ENCODE data around the gene AJM1. TPM values are rescaled to one million over a fixed set of nuclear protein-coding genes. Genes with fewer than 3 reads are reported as not detected.

The AJM1 gene
- total RNA-seq, 1 experiment from 2014 or later: 7.2 TPM

DNA sequence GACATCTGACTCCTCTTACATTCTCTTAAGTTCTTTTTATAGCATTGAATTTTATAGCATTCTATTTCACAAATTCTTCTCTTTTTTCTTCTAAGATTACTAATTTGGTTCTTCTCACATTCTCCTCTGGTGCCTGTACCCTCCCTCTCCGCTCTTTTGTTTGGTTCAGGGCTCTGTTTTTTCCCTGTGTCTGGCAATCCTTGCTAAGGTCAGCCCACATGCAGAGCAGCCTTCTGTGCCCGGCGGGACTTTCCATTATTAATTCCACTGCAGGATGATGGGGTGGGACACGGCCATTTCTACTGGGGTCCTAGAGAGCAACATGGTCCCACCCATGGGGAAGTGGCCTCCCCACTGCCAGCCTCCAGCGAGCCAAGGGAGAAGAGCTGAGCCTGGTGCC is 34.2 kb downstream of the AJM1 start:
- BruUV-seq (replicated peaks): no TSS peak
- H3K4me1 ChIP-seq (ENCODE audit: control insufficient read depth, insufficient read depth, low read length): peaks cover 2% of the 10 kb centered on the region
- in situ Hi-C loops (cut with HindIII; ENCODE audit: low pct_unique_long_range_greater_than_20kb, low sequenced_read_pairs): no loop called here
- H3K27me3 ChIP-seq (ENCODE audit: control insufficient read depth, insufficient read depth, low read length): no peaks in the 10 kb centered on the region
- ATAC-seq (no peak), DNase-seq (ENCODE audit: low read depth, low spot score) (no peak)
- H3K9me3 ChIP-seq (ENCODE audit: control insufficient read depth, insufficient read depth, low read depth, low read length): peaks cover 6% of the 10 kb centered on the region; the same call in 1 of the 2 replicates
- no peak overlapping the region for H3K4me3 ChIP-seq (ENCODE audit: low read depth in 2 of 2, low read length in 2 of 2)
- CTCF ChIA-PET: no interaction called here
- H3K27ac ChIP-seq (ENCODE audit: low read length): no peak overlapping the region
- intact Hi-C loops (cut with micrococcal nuclease; ENCODE audit: unreplicated experiment): no loop called here
- H3K36me3 ChIP-seq (ENCODE audit: control insufficient read depth, insufficient read depth, low read length): no peaks in the 10 kb centered on the region
- POLR2A ChIA-PET: no interaction called here
- TF ChIP-seq TCF7L2 (IDR thresholded peaks at IDR 0.05; ENCODE audit: low read depth, low read length): no peak
- no peak for TF ChIP-seq SIN3A (IDR thresholded peaks at IDR 0.05; ENCODE audit: borderline replicate concordance, insufficient read depth, low read depth, low read length)
- TF ChIP-seq, protein P1, sequence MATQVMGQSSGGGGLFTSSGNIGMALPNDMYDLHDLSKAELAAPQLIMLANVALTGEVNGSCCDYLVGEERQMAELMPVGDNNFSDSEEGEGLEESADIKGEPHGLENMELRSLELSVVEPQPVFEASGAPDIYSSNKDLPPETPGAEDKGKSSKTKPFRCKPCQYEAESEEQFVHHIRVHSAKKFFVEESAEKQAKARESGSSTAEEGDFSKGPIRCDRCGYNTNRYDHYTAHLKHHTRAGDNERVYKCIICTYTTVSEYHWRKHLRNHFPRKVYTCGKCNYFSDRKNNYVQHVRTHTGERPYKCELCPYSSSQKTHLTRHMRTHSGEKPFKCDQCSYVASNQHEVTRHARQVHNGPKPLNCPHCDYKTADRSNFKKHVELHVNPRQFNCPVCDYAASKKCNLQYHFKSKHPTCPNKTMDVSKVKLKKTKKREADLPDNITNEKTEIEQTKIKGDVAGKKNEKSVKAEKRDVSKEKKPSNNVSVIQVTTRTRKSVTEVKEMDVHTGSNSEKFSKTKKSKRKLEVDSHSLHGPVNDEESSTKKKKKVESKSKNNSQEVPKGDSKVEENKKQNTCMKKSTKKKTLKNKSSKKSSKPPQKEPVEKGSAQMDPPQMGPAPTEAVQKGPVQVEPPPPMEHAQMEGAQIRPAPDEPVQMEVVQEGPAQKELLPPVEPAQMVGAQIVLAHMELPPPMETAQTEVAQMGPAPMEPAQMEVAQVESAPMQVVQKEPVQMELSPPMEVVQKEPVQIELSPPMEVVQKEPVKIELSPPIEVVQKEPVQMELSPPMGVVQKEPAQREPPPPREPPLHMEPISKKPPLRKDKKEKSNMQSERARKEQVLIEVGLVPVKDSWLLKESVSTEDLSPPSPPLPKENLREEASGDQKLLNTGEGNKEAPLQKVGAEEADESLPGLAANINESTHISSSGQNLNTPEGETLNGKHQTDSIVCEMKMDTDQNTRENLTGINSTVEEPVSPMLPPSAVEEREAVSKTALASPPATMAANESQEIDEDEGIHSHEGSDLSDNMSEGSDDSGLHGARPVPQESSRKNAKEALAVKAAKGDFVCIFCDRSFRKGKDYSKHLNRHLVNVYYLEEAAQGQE (IDR thresholded peaks at IDR 0.05; ENCODE audit: insufficient read depth in 1 of 2, low read depth in 2 of 2, low read length in 1 of 2): no peak
- TF ChIP-seq POLR2AphosphoS5 (IDR thresholded peaks at IDR 0.05; ENCODE audit: low read depth, low read length): no peak
- TF ChIP-seq, protein P2, sequence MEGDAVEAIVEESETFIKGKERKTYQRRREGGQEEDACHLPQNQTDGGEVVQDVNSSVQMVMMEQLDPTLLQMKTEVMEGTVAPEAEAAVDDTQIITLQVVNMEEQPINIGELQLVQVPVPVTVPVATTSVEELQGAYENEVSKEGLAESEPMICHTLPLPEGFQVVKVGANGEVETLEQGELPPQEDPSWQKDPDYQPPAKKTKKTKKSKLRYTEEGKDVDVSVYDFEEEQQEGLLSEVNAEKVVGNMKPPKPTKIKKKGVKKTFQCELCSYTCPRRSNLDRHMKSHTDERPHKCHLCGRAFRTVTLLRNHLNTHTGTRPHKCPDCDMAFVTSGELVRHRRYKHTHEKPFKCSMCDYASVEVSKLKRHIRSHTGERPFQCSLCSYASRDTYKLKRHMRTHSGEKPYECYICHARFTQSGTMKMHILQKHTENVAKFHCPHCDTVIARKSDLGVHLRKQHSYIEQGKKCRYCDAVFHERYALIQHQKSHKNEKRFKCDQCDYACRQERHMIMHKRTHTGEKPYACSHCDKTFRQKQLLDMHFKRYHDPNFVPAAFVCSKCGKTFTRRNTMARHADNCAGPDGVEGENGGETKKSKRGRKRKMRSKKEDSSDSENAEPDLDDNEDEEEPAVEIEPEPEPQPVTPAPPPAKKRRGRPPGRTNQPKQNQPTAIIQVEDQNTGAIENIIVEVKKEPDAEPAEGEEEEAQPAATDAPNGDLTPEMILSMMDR (IDR thresholded peaks at IDR 0.05): no peak

DNA sequence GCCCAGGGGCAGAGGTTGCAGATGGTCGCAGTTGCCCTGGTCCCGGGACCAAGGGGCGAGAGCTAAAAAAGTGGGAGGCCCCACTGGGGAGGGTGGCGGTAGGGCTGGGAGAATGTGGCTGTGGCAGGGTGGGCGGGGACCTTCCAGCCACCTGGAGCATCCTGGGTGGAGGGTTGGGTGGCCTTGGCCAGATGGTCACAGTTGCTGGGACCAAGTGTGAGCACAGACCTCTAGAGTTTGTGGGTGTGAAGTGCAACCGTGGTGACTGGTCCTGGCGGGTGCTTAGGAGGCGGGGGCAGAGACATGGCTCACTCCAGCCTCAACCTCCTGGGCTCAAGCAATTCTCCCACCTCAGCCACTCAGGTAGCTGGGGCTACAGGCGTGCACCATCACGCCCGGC is 38.4 kb downstream of the AJM1 start:
- Histone ChIP-seq H3K4me3 (ENCODE audit: low read depth in 2 of 2, low read length in 2 of 2) (no peak overlapping the region), H3K27ac (ENCODE audit: low read length) (no peak overlapping the region), H3K9me3 (ENCODE audit: control insufficient read depth, insufficient read depth, low read depth, low read length) (no peaks in the 10 kb centered on the region), H3K36me3 (ENCODE audit: control insufficient read depth, insufficient read depth, low read length) (no peaks in the 10 kb centered on the region), H3K27me3 (ENCODE audit: control insufficient read depth, insufficient read depth, low read length) (no peaks in the 10 kb centered on the region), H3K4me1 (ENCODE audit: control insufficient read depth, insufficient read depth, low read length) (peaks cover 29% of the 10 kb centered on the region)
- intact Hi-C loops (cut with micrococcal nuclease; ENCODE audit: unreplicated experiment): no loop called here
- no peak for ATAC-seq
- in situ Hi-C loops (cut with HindIII; ENCODE audit: low pct_unique_long_range_greater_than_20kb, low sequenced_read_pairs): no loop called here
- BruUV-seq (replicated peaks): no TSS peak
- DNase-seq (ENCODE audit: low read depth, low spot score): no peak
- TF ChIP-seq TCF7L2 (IDR thresholded peaks at IDR 0.05; ENCODE audit: low read depth, low read length) (no peak), SIN3A (IDR thresholded peaks at IDR 0.05; ENCODE audit: borderline replicate concordance, insufficient read depth, low read depth, low read length) (no peak), POLR2AphosphoS5 (IDR thresholded peaks at IDR 0.05; ENCODE audit: low read depth, low read length) (no peak)
- TF ChIP-seq, protein P1 (IDR thresholded peaks at IDR 0.05; ENCODE audit: insufficient read depth in 1 of 2, low read depth in 2 of 2, low read length in 1 of 2): no peak
- TF ChIP-seq, protein P2 (IDR thresholded peaks at IDR 0.05): no peak
- ChIA-PET POLR2A (no interaction called here), CTCF (no interaction called here)

All from Panc1 (cell line).